Colonic mucosa (tissue), 4 donors: ENCODE results near the gene NTM. TPM values are rescaled to one million over a fixed set of nuclear protein-coding genes. Genes with fewer than 3 reads are reported as not detected.

Experiments used
- DNase-seq: peaks from one replicate; pipeline ENCODE4 v3.0.0-alpha.2; 2020
- H3K27ac ChIP-seq: fragments of 200-600 bp; one replicate; pipeline ENCODE4 v1.8.0; 2021
- H3K27me3 ChIP-seq: fragments of 200-600 bp; one replicate; pipeline ENCODE4 v1.8.0; 2021
- H3K36me3 ChIP-seq: fragments of 200-600 bp; one replicate; pipeline ENCODE4 v1.8.0; 2021
- H3K4me1 ChIP-seq: fragments of 200-600 bp; one replicate; pipeline ENCODE4 v1.8.0; 2021; ENCODE audit warnings: mild to moderate bottlenecking
- H3K4me3 ChIP-seq: fragments of 200-600 bp; one replicate; pipeline ENCODE4 v1.8.0; 2021
- H3K9ac ChIP-seq, 2 donors: one replicate each; pipeline ENCODE4 v1.7.0; 2013; ENCODE audit warnings: control low read depth in 2 of 2, low read depth in 2 of 2, low read length in 2 of 2
- H3K9me3 ChIP-seq: fragments of 200-600 bp; one replicate; pipeline ENCODE4 v1.8.0; 2021
- CTCF ChIP-seq: fragments of 200-600 bp; IDR thresholded peaks from one replicate; pipeline ENCODE4 v1.8.0; 2022; ENCODE audit warnings: antibody characterized with exemption, mild to moderate bottlenecking
- intact Hi-C: fragments of 100-400 bp; cut with DNase I; formaldehyde crosslinking; loops from one replicate; pipeline ENCODE4 v1.14.1; 2022
- total RNA-seq, 2 donors: library from RNA; stranded (reverse); fragmentation: NEBNext Ultra II Directional in 1 of 2; extraction: Animal tissue kit (Norgen Biotek cat#: 25700) in 1 of 2; gene quantifications; one replicate each; pipeline ENCODE4 v1.2.1, GENCODE V29; 2021
- donor health status: healthy.
- donor health status: DM: no; HTN: no; CAD: no.
- donor health status: DM: no; HTN: no; CAD: no.

The NTM gene
- total RNA-seq, 2 donors from 2014 or later = 1.6 to 2.8 TPM

- H3K27ac ChIP-seq = no peak overlapping the region
- no peak for TF ChIP-seq CTCF
- H3K4me1 ChIP-seq = no peaks in the 10 kb centered on the region
- no peaks in the 10 kb centered on the region for H3K36me3 ChIP-seq
- H3K27me3 ChIP-seq = no peaks in the 10 kb centered on the region
- no peak overlapping the region for H3K9ac ChIP-seq
- intact Hi-C loops = no loop called here
- H3K4me3 ChIP-seq = no peak overlapping the region
- H3K9me3 ChIP-seq = no peaks in the 10 kb centered on the region
- DNase-seq = no peak
Observed at GRCh38 chr11:131476266-131476665, 105.9 kb downstream of the NTM start.

- Histone ChIP-seq H3K27me3 (no peaks in the 10 kb centered on the region), H3K9ac (no peak overlapping the region), H3K4me3 (no peak overlapping the region), H3K9me3 (no peaks in the 10 kb centered on the region), H3K4me1 (no peaks in the 10 kb centered on the region), H3K36me3 (no peaks in the 10 kb centered on the region), H3K27ac (no peak overlapping the region)
- intact Hi-C loops = no loop called here
- no peak for DNase-seq
- TF ChIP-seq CTCF = no peak
Observed at GRCh38 chr11:131478341-131478740, 107.9 kb downstream of the NTM start.

- no peak for DNase-seq
- intact Hi-C loops = no loop called here
- no peak for TF ChIP-seq CTCF
- Histone ChIP-seq H3K9ac (no peak overlapping the region), H3K9me3 (no peaks in the 10 kb centered on the region), H3K27me3 (no peaks in the 10 kb centered on the region), H3K36me3 (no peaks in the 10 kb centered on the region), H3K4me3 (no peak overlapping the region), H3K4me1 (no peaks in the 10 kb centered on the region), H3K27ac (no peak overlapping the region)
Observed at GRCh38 chr11:131481303-131481702, 110.9 kb downstream of the NTM start.

DNA sequence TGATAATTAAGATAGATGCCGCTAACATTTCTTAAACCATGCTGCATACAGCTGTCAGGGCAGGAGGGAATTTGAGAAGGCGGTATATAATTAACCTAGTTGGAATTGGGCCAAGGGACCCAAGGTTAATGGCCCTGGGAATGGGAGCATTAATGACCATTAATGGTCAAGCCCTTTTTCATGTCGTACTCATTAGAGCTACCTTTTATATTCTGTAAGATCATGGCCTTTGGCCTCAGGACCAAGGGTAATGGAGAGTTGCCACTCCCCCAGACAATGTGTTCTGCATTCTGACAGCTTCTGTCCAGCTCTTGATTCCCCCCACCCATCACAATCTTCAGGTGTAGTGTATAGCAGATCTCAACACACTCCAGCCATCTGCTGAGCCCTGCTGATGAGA lies 111.6 kb downstream of the NTM start:
- Histone ChIP-seq H3K27ac (no peak overlapping the region), H3K4me1 (no peaks in the 10 kb centered on the region), H3K27me3 (no peaks in the 10 kb centered on the region), H3K9me3 (no peaks in the 10 kb centered on the region), H3K9ac (no peak overlapping the region), H3K4me3 (no peak overlapping the region), H3K36me3 (no peaks in the 10 kb centered on the region)
- TF ChIP-seq CTCF = no peak
- intact Hi-C loops = no loop called here
- DNase-seq = no peak

- no peak for DNase-seq
- Histone ChIP-seq H3K4me3 (no peak overlapping the region), H3K9ac (no peak overlapping the region), H3K27ac (no peak overlapping the region), H3K9me3 (no peaks in the 10 kb centered on the region), H3K27me3 (no peaks in the 10 kb centered on the region), H3K36me3 (no peaks in the 10 kb centered on the region), H3K4me1 (no peaks in the 10 kb centered on the region)
- intact Hi-C loops = no loop called here
- no peak for TF ChIP-seq CTCF
Observed at GRCh38 chr11:131483453-131483852, 113.0 kb downstream of the NTM start.

GRCh38 chr11:131483877-131484276 lies 113.5 kb downstream of the NTM start:
- no peak for TF ChIP-seq CTCF
- Histone ChIP-seq H3K4me1 (no peaks in the 10 kb centered on the region), H3K9me3 (no peaks in the 10 kb centered on the region), H3K27me3 (no peaks in the 10 kb centered on the region), H3K27ac (no peak overlapping the region), H3K4me3 (no peak overlapping the region), H3K9ac (no peak overlapping the region), H3K36me3 (no peaks in the 10 kb centered on the region)
- no peak for DNase-seq
- intact Hi-C loops = no loop called here
